Frontal cortex (tissue), 4 donors: Measurements from ENCODE around the gene IDH1. TPM values are rescaled to one million over a fixed set of nuclear protein-coding genes. Genes with fewer than 3 reads are reported as not detected.
"Not testable (repeated sequence)": the region's sequence is repeated elsewhere in the genome, so short reads cannot be mapped to it uniquely, and the experiment has no call there.

Source experiments
- DNase-seq, 2 donors: peaks; one replicate each; pipeline ENCODE4 v3.0.0; 2012; ENCODE audit warnings: low spot score in 2 of 2
- FAIRE-seq: peaks from 2 replicates; lab custom pipeline; 2012; peaks lifted over from hg19 to GRCh38; lab: Jason Lieb, UNC
- total RNA-seq: library from RNA; depleted of rRNA; stranded (reverse); fragments of >200 nt; gene quantifications from one replicate; pipeline ENCODE4 v1.2.3, GENCODE V29; 2014
- donor health status: control.
- donor health status: control.
- donor health status: control.

Gene IDH1
- total RNA-seq, 1 donor from 2014 or later, result 271 TPM

GRCh38 chr2:208224802-208225201 is 30.1 kb downstream of the IDH1 start:
- DNase-seq (no peak), FAIRE-seq (no peak)

- no peak for FAIRE-seq
- DNase-seq, result no peak
These were observed 32.5 kb downstream of the IDH1 start for GRCh38 chr2:208222351-208222750.

DNA sequence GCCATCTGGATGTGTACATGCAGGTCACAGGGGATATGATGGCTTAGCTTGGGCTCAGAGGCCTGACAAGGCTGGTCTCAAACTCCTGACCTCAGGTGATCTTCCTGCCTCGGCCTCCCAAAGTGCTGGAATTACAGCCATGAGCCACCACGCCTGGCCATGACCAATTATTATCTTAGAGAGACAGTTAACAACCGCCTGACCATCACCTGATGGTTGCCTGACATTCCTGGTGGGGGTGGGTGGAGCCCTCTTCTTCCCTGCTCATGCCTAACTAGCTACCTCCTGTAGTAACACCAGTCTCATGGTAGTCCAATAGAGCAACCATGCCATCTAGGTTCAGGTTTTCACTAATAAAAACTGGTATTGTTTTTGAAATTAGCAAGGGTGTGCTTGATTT is 33.0 kb downstream of the IDH1 start:
- not testable (repeated sequence) for DNase-seq, FAIRE-seq

- FAIRE-seq, result no peak
These were observed 44.0 kb downstream of the IDH1 start for GRCh38 chr2:208210688-208211451.

GRCh38 chr2:208208335-208209085 is 46.4 kb downstream of the IDH1 start:
- DNase-seq (no peak), FAIRE-seq (no peak)

More at GRCh38 chr2:208210688-208211451, 44.0 kb downstream of the IDH1 start:
- DNase-seq, result no peak

- FAIRE-seq, result no peak
These were observed 47.1 kb downstream of the IDH1 start for GRCh38 chr2:208207769-208208168.

GRCh38 chr2:208204166-208204565 is 50.7 kb downstream of the IDH1 start:
- no peak for DNase-seq
- FAIRE-seq, result no peak

More at GRCh38 chr2:208207769-208208168, 47.1 kb downstream of the IDH1 start:
- DNase-seq, result no peak

DNA sequence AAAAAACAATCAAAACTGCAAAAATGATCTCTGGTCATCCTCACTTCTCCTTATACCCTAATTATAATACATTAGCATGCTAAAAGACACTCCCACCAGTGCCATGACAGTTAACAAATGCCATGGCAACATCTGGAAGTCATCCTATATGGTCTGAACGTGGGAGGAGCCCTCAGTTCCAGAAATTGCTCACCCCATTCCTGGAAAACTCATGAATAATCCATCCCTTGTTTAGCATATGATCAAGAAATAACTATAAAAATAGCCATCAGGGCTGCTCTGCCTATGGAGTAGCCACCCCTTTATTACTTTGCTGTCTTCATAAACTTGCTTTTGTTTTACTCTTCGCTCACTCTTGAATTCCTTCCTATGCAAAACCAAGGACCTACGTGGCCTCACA is 59.3 kb downstream of the IDH1 start:
- DNase-seq (no peak), FAIRE-seq (no peak)

DNA sequence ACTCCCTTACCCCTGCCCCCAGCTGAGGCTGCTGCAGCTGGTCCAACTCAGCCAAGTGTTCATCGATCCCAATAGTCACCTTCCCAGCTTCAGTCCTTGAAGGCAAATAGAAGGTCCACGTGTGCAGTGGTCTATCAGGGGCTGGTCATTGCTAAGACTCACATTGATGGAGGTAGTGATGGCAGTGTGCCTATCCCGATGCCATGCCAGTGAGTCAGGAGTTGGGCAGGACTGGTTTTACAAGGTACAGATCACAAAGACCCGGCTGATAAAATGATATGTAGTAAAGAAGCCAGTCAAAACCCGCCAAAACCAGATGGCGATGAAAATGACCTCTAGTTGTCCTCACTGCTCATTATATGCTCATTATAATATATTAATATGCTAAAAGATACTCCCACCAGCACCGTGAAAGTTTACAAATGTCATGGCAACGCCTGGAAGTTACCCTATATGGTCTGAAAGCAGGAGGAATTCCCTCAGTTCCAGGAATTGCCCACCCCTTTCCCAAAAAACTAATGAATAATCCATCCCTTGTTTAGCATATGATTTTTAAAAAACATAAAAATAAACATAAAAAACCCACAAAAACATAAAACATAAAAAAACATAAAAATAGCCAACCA is 62.1 kb downstream of the IDH1 start:
- DNase-seq (no peak), FAIRE-seq (no peak)

DNA sequence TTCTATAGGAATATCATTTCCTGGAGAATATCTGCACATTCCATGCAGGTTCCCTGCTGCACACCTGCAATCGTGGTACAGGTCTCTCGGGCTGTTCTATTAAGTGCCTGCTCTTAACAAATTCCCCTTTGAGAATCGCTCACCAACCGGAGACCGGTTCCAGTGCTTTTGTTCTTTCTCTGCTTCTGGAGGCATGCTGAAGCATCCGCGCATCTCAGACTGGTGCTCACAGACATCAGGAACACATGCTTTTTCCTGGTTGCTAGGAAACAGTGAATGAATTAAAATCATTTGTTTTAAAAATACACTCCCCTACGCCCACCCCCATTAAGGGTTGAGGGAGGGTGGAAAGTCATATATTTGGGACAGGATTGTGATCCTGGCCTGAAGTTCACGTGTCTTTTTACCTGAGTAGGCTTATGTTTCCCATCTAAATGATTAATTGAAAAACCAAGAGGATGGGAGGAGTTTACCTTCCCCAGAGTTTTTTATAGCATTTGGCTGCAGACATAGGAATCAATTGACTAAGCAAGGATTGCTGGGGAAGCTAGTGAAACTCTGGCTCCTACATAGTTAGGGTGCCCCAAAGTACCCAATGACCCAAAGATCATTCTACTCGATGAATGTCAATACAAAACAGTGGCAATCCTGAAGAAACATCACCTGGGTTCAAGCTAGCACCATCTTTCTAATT is 64.9 kb downstream of the IDH1 start, which contains the start of gene C2orf80:
C2orf80 (minus strand) TSS at position 221 of the 694 bp plus-strand sequence. CDS start 3,044 bp downstream, outside the sequence.
- no peak for DNase-seq
- no peak for FAIRE-seq

- FAIRE-seq (no peak), DNase-seq (no peak)
These were observed 65.6 kb downstream of the IDH1 start for GRCh38 chr2:208189069-208189809.

- DNase-seq, result no peak
- FAIRE-seq, result no peak
These were observed 68.0 kb downstream of the IDH1 start for GRCh38 chr2:208186893-208187292.

DNA sequence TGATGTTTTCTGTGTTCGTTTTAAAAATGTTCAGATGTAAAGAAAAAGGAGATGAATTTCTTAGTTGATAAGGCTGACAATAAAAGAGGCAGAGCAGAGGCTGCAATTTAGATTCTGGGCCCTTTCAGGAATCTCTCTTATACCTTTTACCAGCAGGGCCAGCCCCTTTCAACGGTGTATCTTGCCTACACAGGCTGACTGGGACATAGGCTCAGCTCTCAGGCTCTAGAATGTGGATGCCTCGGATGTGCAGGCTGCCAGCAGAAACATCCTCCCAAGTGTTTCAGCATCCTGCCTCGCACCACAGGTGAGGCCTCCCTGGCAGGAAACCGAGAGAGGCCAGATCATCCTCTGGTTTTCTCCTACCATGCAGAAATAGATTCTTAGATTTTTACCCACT is 68.4 kb downstream of the IDH1 start:
- FAIRE-seq (no peak), DNase-seq (no peak)

Other genes starting within 250 kb of the IDH1 start
- gene PLEKHM3, start 229.5 kb downstream of the IDH1 start, total RNA-seq, result 34.6 TPM
- 2.4 TPM for gene CRYGD, start 130.5 kb downstream of the IDH1 start, total RNA-seq
- not detected for gene CRYGC, start 125.2 kb downstream of the IDH1 start, total RNA-seq
- not detected for gene CRYGB, start 108.9 kb downstream of the IDH1 start, total RNA-seq
- gene CRYGA, start 91.5 kb downstream of the IDH1 start, total RNA-seq, result not detected
- 38.3 TPM for gene C2orf80, start 65.0 kb downstream of the IDH1 start, total RNA-seq
- gene PIKFYVE, start 11.2 kb upstream of the IDH1 start, total RNA-seq, result 46.9 TPM
- gene PTH2R, start 151.7 kb upstream of the IDH1 start, total RNA-seq, result 3.3 TPM